Progenitor cell of endocrine pancreas (in vitro differentiated cells): ENCODE results near the gene TCP1. TPM values are rescaled to one million over a fixed set of nuclear protein-coding genes. Genes with fewer than 3 reads are reported as not detected.
A peak's percentile ranks its signal among the peaks of the same experiment; 100 is the strongest.

Source experiments
- DNase-seq: peaks from one replicate; pipeline ENCODE4 v3.0.0; 2021; ENCODE audit warnings: low spot score; ENCODE audit not compliant: unreplicated experiment
- H3K27ac Mint-ChIP-seq: 2 replicates; pipeline ENCODE4 v1.8.0; 2021; ENCODE audit warnings: mild to moderate bottlenecking, moderate library complexity, mixed read lengths
- H3K27me3 Mint-ChIP-seq: 2 replicates; pipeline ENCODE4 v1.8.0; 2021; ENCODE audit warnings: mixed read lengths
- H3K36me3 Mint-ChIP-seq: 2 replicates; pipeline ENCODE4 v1.8.0; 2022; ENCODE audit warnings: mixed read lengths; ENCODE audit not compliant: insufficient read depth
- H3K4me1 Mint-ChIP-seq: 2 replicates; pipeline ENCODE4 v1.8.0; 2021; ENCODE audit warnings: low read depth, mixed read lengths
- H3K4me3 Mint-ChIP-seq: 2 replicates; pipeline ENCODE4 v1.8.0; 2021; ENCODE audit warnings: low read depth, mild to moderate bottlenecking, moderate library complexity, mixed read lengths
- H3K9me3 Mint-ChIP-seq: 2 replicates; pipeline ENCODE4 v1.8.0; 2021; ENCODE audit warnings: low read depth, mixed read lengths
- total RNA-seq: library from RNA; stranded (reverse); gene quantifications from 2 replicates; pipeline ENCODE4 v1.2.1, GENCODE V29; 2021
- TF ChIP-seq, protein P1 (sequence below): fragments of 200-600 bp; sonication (generic); IDR thresholded peaks from one replicate; pipeline ENCODE4 v1.5.0; 2021; ENCODE audit warnings: antibody characterized with exemption, mild to moderate bottlenecking; ENCODE audit not compliant: unreplicated experiment

Gene TCP1
- total RNA-seq, 1 donor from 2014 or later: 218 TPM

DNA sequence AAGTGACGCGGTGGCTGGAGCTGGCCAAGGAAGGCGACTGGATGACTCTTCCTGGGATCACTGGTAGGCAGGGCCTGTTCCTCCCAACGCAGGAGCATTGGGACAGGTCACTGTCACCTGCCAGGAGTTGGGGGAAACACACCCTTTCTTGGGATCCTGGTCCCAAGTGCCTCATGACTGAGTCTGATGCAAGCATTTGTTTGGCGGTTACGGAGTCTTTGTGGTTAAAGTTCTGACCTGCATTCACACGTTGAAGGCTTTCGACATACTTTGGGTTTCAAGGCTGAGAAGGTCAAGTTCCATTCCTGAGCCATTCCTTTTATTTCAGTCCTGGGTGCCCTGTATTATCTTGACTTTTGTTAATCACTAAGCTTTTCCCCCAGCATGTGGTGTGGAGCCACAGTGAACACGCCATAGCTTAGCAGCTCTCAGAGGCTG, 16.6 kb upstream of the TCP1 start:
- peaks cover 11% of the 10 kb centered on the region for H3K4me1 Mint-ChIP-seq
- peaks cover 9% of the 10 kb centered on the region for H3K27me3 Mint-ChIP-seq
- no peak overlapping the region for H3K27ac Mint-ChIP-seq
- no peak for DNase-seq
- H3K36me3 Mint-ChIP-seq: no peaks in the 10 kb centered on the region
- H3K9me3 Mint-ChIP-seq: no peaks in the 10 kb centered on the region
- H3K4me3 Mint-ChIP-seq: no peak overlapping the region
- TF ChIP-seq, protein P1, sequence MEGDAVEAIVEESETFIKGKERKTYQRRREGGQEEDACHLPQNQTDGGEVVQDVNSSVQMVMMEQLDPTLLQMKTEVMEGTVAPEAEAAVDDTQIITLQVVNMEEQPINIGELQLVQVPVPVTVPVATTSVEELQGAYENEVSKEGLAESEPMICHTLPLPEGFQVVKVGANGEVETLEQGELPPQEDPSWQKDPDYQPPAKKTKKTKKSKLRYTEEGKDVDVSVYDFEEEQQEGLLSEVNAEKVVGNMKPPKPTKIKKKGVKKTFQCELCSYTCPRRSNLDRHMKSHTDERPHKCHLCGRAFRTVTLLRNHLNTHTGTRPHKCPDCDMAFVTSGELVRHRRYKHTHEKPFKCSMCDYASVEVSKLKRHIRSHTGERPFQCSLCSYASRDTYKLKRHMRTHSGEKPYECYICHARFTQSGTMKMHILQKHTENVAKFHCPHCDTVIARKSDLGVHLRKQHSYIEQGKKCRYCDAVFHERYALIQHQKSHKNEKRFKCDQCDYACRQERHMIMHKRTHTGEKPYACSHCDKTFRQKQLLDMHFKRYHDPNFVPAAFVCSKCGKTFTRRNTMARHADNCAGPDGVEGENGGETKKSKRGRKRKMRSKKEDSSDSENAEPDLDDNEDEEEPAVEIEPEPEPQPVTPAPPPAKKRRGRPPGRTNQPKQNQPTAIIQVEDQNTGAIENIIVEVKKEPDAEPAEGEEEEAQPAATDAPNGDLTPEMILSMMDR: no peak

DNA sequence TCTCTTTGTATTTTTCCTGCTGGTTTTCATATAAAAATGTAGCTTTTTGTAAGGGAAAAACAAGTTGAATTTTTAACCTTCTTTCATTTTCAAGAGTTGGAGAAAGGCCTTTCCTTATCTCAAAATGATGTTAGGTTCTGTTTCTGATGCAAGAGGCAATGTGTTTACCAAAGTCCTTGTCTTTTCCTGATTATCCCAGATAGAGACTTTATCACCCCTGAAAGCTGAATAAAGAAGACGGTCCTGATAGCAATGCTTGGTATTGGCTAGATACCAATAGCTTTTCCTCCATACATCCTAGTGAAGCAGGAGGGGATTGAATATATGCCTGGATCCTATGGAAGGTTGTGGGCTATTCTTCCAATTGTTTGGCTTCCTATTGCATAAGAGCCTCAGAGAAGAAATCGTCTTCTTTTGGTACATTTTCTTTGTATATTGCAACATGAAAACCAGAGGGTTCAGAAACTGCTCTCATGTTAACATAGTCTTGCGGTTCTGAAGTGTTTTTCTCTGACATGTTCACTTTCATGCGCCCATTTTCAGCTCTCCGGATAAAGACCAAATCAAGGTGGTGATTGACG, 16.1 kb upstream of the TCP1 start:
- Mint-ChIP-seq H3K27ac (no peak overlapping the region), H3K27me3 (peaks cover 9% of the 10 kb centered on the region), H3K4me1 (peaks cover 11% of the 10 kb centered on the region), H3K36me3 (no peaks in the 10 kb centered on the region), H3K4me3 (no peak overlapping the region), H3K9me3 (no peaks in the 10 kb centered on the region)
- TF ChIP-seq, protein P1: no peak
- no peak for DNase-seq

DNA sequence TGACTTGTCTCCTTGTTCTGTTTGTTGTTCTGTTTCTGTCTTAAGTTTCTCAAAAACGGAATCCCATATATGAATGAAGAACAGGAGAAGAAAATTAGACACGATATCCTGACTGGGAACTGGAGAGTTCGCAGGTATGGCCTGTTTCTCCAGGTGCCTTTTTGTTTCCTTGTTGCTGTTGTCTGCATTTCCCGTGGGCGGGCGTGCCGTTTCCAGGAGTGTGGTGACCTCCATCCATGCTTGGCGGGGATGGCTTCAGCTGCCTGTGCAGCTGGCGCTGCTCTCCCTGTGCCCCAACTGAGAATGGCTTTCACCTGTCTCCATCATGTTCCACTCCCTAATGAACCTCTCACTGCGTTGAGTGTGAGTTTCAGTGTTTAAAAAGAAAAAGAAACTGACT, 15.1 kb upstream of the TCP1 start:
- DNase-seq: no peak
- no peaks in the 10 kb centered on the region for H3K9me3 Mint-ChIP-seq
- H3K4me1 Mint-ChIP-seq: peaks cover 11% of the 10 kb centered on the region
- TF ChIP-seq, protein P1: no peak
- peaks cover 1% of the 10 kb centered on the region for H3K36me3 Mint-ChIP-seq
- H3K4me3 Mint-ChIP-seq: no peak overlapping the region
- no peak overlapping the region for H3K27ac Mint-ChIP-seq
- peaks cover 9% of the 10 kb centered on the region for H3K27me3 Mint-ChIP-seq

DNA sequence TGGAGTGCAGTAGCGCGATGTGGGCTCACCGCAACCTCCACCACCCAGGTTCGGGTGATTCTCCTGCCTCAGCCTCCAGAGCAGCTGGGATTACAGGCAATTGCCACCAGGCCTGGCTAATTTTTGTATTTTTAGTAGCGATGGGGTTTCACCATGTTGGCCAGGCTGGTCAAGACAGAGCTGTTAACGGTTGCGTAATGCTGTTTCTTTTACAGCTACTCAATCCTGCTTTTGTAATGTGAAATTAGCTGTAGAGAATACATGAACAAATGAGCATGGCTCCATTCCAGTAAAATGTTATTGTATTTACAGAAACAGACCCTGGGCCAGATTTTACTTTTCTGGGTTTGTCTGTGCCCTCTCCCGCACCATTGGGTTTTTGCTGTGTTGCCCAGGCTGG, 12.5 kb upstream of the TCP1 start:
- H3K4me1 Mint-ChIP-seq: no peaks in the 10 kb centered on the region
- no peaks in the 10 kb centered on the region for H3K9me3 Mint-ChIP-seq
- no peak overlapping the region for H3K27ac Mint-ChIP-seq
- DNase-seq: no peak
- no peak overlapping the region for H3K4me3 Mint-ChIP-seq
- peaks cover 9% of the 10 kb centered on the region for H3K36me3 Mint-ChIP-seq
- TF ChIP-seq, protein P1: no peak
- peaks cover 9% of the 10 kb centered on the region for H3K27me3 Mint-ChIP-seq

DNA sequence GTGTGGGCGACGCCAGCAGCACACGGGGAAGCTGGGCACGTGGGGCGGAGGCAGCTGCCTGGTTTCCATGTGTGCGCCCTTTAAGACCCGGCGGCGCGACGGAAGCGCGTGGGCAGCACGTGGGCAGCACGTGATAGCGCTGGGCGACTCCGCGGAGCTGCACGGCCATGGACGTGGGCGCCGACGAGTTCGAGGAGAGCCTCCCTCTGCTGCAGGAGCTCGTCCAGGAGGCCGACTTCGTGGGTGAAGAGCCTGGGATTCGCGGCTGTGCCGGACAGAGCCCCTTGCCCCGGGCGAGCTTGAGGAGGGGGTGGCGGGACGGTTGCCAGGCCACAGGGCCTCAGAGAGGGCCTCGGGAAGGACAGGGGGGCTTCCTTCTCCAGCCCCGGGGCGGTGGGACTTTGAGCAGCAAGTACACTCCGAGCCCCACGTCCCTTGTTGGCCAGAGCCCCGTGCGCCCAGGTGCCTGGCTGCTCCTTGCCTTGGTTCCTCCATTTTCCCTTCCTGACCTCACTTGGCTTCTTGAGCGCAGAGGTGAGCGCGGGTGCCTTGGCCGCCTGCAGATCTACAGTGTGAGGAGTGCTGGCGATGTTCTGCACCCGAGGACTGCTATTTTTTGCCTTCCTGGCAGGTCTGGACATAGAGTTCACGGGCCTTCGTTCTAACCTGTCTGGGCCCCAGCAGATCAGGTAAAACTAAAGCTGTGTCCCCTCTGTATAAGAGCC, 10.9 kb upstream of the TCP1 start, which contains the start of gene PNLDC1:
Gene PNLDC1 (plus strand): TSS at position 136 of the 725 bp plus-strand sequence. CDS start 32 bp downstream, at position 168.
- H3K36me3 Mint-ChIP-seq: peaks cover 9% of the 10 kb centered on the region
- TF ChIP-seq, protein P1: no peak
- H3K9me3 Mint-ChIP-seq: no peaks in the 10 kb centered on the region
- H3K4me3 Mint-ChIP-seq: no peak within 1 kb of the TSS
- peak within 1 kb of the TSS; percentile 49 for H3K27ac Mint-ChIP-seq
- no peak for DNase-seq
- H3K27me3 Mint-ChIP-seq: peaks cover 8% of the 10 kb centered on the region
- no peaks in the 10 kb centered on the region for H3K4me1 Mint-ChIP-seq
